Hepatocyte (in vitro differentiated cells): ENCODE measurements around the gene VPS18.

Source experiments
- CTCF ChIP-seq: fragments of 200-600 bp; sonication (generic); IDR thresholded peaks from 2 replicates; pipeline ENCODE4 v1.5.1; 2016; ENCODE audit warnings: antibody characterized with exemption, mild to moderate bottlenecking; ENCODE audit not compliant: poor library complexity
- EZH2 ChIP-seq: fragments of 200-600 bp; sonication (generic); IDR thresholded peaks from 2 replicates; pipeline ENCODE4 v1.6.1; 2016; ENCODE audit warnings: antibody characterized with exemption, mild to moderate bottlenecking, borderline replicate concordance
- EZH2phosphoT487 ChIP-seq: fragments of 200-600 bp; sonication (generic); IDR thresholded peaks from one replicate; pipeline ENCODE4 v1.6.1; 2018; ENCODE audit warnings: antibody characterized with exemption, mild to moderate bottlenecking, low read depth, moderate library complexity; ENCODE audit not compliant: unreplicated experiment, severe bottlenecking

DNA sequence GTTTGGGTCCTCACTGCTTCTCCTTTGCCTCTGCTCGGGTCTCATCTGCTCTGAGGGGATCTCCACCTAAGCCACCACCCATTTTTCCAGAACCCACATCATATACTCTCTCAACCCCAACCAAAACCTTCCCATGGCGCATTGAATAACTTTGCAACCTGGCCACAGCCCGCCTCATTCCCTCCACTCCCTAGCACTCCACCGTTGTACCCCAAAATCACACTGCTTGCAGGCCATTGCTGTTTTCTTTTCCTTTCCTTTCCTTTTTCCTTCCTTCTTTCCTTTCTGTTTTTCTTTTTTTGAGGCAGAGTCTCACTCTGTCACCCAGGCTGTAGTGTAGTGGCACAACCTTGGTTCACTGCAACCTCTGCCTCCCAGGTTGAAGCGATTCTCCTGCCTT, 3.1 kb upstream of the VPS18 start:
- no peak for TF ChIP-seq CTCF
- TF ChIP-seq EZH2phosphoT487, result no peak
- no peak for TF ChIP-seq EZH2
